K562 (cell line): ENCODE data around the gene CD82. TPM values are rescaled to one million over a fixed set of nuclear protein-coding genes. Genes with fewer than 3 reads are reported as not detected.

ENCODE experiments used
- CBFA2T3 ChIP-seq: fragments of 450-650 bp; IDR thresholded peaks from 2 replicates; pipeline ENCODE4 v1.6.1; 2017
- CBX1 ChIP-seq: sonication (generic); IDR thresholded peaks from 2 replicates; pipeline ENCODE4 v1.6.1; 2016; ENCODE audit warnings: antibody characterized with exemption, low read depth, mild to moderate bottlenecking
- CBX3 ChIP-seq, 2 experiments: IDR thresholded peaks; 1 replicate in 1 of 2; 2 replicates in 1 of 2; pipeline ENCODE4 v1.6.1; 2012; ENCODE audit warnings: inconsistent platforms in 2 of 2, low read length in 2 of 2, borderline replicate concordance in 1 of 2, control low read depth in 1 of 2
- CBX5 ChIP-seq: IDR thresholded peaks from 2 replicates; pipeline ENCODE4 v1.6.1; 2014; ENCODE audit warnings: low read depth, borderline replicate concordance
- CHAMP1 ChIP-seq: fragments of 450-650 bp; IDR thresholded peaks from 2 replicates; pipeline ENCODE4 v1.6.1; 2016; ENCODE audit warnings: mild to moderate bottlenecking
- COPS2 ChIP-seq: fragments of 450-650 bp; conservative IDR thresholded peaks from 2 replicates; pipeline ENCODE4 v1.6.1; 2016; ENCODE audit warnings: mild to moderate bottlenecking, moderate library complexity
- DDX20 ChIP-seq: fragments of 450-650 bp; IDR thresholded peaks from 2 replicates; pipeline ENCODE4 v1.6.1; 2016; ENCODE audit warnings: missing genetic modification characterization, low read depth, mild to moderate bottlenecking, missing compliant biosample characterization, moderate library complexity
- DPF2 ChIP-seq: fragments of 450-650 bp; IDR thresholded peaks from 2 replicates; pipeline ENCODE4 v1.6.1; 2016
- E2F4 ChIP-seq: sonication (generic); formaldehyde crosslinking; IDR thresholded peaks from 2 replicates; pipeline ENCODE4 v1.8.0; 2022; ENCODE audit warnings: mild to moderate bottlenecking, low read depth, missing genetic modification reagents
- E2F6 ChIP-seq, 2 experiments: IDR thresholded peaks; 2 replicates each; pipeline ENCODE4 v1.6.1; 2011; ENCODE audit warnings: borderline replicate concordance in 1 of 2, control low read depth in 1 of 2, low read depth in 1 of 2, low read length in 1 of 2, mild to moderate bottlenecking in 1 of 2, mixed read lengths in 1 of 2, moderate library complexity in 1 of 2; ENCODE audit not compliant: insufficient read depth in 1 of 2, insufficient read length in 1 of 2, poor library complexity in 1 of 2, severe bottlenecking in 1 of 2; ENCODE audit errors: extremely low read depth in 1 of 2
- GATAD2B ChIP-seq: fragments of 450-650 bp; IDR thresholded peaks from 2 replicates; pipeline ENCODE4 v1.6.1; 2017; ENCODE audit warnings: mild to moderate bottlenecking, borderline replicate concordance
- HMBOX1 ChIP-seq: sonication (generic); IDR thresholded peaks from 2 replicates; pipeline ENCODE4 v1.6.1; 2016
- MAFG ChIP-seq: fragments of 450-650 bp; conservative IDR thresholded peaks from 2 replicates; pipeline ENCODE4 v1.6.1; 2016; ENCODE audit warnings: missing genetic modification characterization, missing compliant biosample characterization
- MAFK ChIP-seq: IDR thresholded peaks from 2 replicates; pipeline ENCODE4 v1.6.1; 2011; ENCODE audit warnings: low read length, improper control_type of control experiment
- NR2F6 ChIP-seq: fragments of 450-650 bp; formaldehyde crosslinking; IDR thresholded peaks from 2 replicates; pipeline ENCODE4 v1.4.0; 2020; ENCODE audit warnings: mild to moderate bottlenecking
- RBM39 ChIP-seq: fragments of 200-400 bp; formaldehyde crosslinking; optimal IDR thresholded peaks from 2 replicates; pipeline ENCODE3; 2018; ENCODE audit warnings: low read depth, low read length
- SOX6 ChIP-seq: fragments of 450-650 bp; IDR thresholded peaks from 2 replicates; pipeline ENCODE4 v1.6.1; 2014; ENCODE audit warnings: mild to moderate bottlenecking
- TAF15 ChIP-seq: fragments of 200-400 bp; formaldehyde crosslinking; IDR thresholded peaks from 2 replicates; pipeline ENCODE4 v1.6.1; 2017; ENCODE audit warnings: mild to moderate bottlenecking, low read depth, low read length, moderate library complexity
- ZNF431 ChIP-seq: sonication (generic); formaldehyde crosslinking; IDR thresholded peaks from 2 replicates; pipeline ENCODE4 v1.8.0; 2022; ENCODE audit warnings: mild to moderate bottlenecking, missing genetic modification reagents
- ZNF592 ChIP-seq: fragments of 450-650 bp; IDR thresholded peaks from 2 replicates; pipeline ENCODE4 v1.6.1; 2017; ENCODE audit warnings: antibody characterized with exemption, mild to moderate bottlenecking
- polyA plus RNA-seq, 8 experiments: library from polyadenylated mRNA; depleted of rRNA in 4 of 8; stranded (reverse) in 5 of 8; unstranded in 3 of 8; fragments of >200 nt; fragmentation: Nextera tagmentation in 2 of 8; fragmentation: Illumina TruSeq in 1 of 8; extraction: Ambion mirVana in 2 of 8; extraction: Trizol in 1 of 8; gene quantifications; 2 replicates each; pipeline versions ENCODE4 v1.2.1 to v1.2.3, GENCODE V29; 2011 to 2014; ENCODE audit warnings: inconsistent platforms in 1 of 8, missing spikeins in 1 of 8
- total RNA-seq, 7 experiments: library from RNA; depleted of rRNA in 6 of 7; stranded (reverse); fragments of >200 nt in 6 of 7; fragmentation: Illumina TruSeq in 2 of 7; extraction: Trizol in 2 of 7; gene quantifications; 2 replicates each; pipeline versions ENCODE4 v1.2.1 to v1.2.3, GENCODE V29; 2011 to 2021; ENCODE audit warnings: low replicate concordance in 1 of 7

CD82 gene
- total and polyA plus RNA-seq, 9 of the 15 experiments (the other 6 are each of a cell fraction or from before 2014, with no cell fraction given): 0.27 to 9.4 (median 3.0) TPM

- TF ChIP-seq CBX1 (no peak), MAFG (tag) (peak; percentile 87), MAFK (peak; percentile 72; the same call in 1 of the 2 replicates), E2F6 (IDR thresholded peaks at IDR 0.05; ENCODE audit: borderline replicate concordance in 1 of 2, extremely low read depth in 1 of 2, insufficient read depth in 1 of 2, insufficient read length in 1 of 2, low read depth in 1 of 2, low read length in 1 of 2, poor library complexity in 1 of 2, severe bottlenecking in 1 of 2) (peak in 1 of 2 experiments; percentile 65), CBFA2T3 (no peak), E2F4 (no peak), ZNF592 (peak; percentile 92), DPF2 (0 out of 2 replicates have a peak, but pooled peaks have one; percentile 25), COPS2 (no peak), DDX20 (tag) (no peak), CBX3 (IDR thresholded peaks at IDR 0.05; ENCODE audit: borderline replicate concordance in 1 of 2, low read length in 2 of 2) (no peak), SOX6 (no peak), NR2F6 (no peak), ZNF431 (CRISPR knock-in tag) (no peak), RBM39 (no peak), CBX5 (no peak), GATAD2B (0 out of 2 replicates have a peak, but pooled peaks have one; percentile 14), TAF15 (no peak), CHAMP1 (no peak), HMBOX1 (no peak)
Observed at GRCh38 chr11:44524751-44525201, 40.7 kb upstream of the CD82 start (continued).
